Loucy (cell line): ENCODE data around the gene RSRP1.

Experiments used
- H2AFZ ChIP-seq: fragments of 200-600 bp; sonication (generic); 2 replicates; pipeline ENCODE4 v1.6.0; 2016; ENCODE audit warnings: antibody characterized with exemption, mild to moderate bottlenecking, low read length, moderate library complexity
- H3F3A ChIP-seq: fragments of 200-600 bp; 2 replicates; pipeline ENCODE4 v1.6.0; 2016; ENCODE audit warnings: antibody characterized with exemption, low read depth, mild to moderate bottlenecking
- H3K27me3 ChIP-seq: fragments of 200-600 bp; sonication (generic); 2 replicates; pipeline ENCODE4 v1.6.1; 2014; ENCODE audit warnings: low read length, mild to moderate bottlenecking; ENCODE audit not compliant: insufficient read depth, poor library complexity, severe bottlenecking
- H3K36me3 ChIP-seq: fragments of 200-600 bp; sonication (generic); 2 replicates; pipeline ENCODE4 v1.6.1; 2016; ENCODE audit warnings: low read length; ENCODE audit not compliant: insufficient read depth
- H3K4me1 ChIP-seq: fragments of 200-600 bp; sonication (generic); 2 replicates; pipeline ENCODE4 v1.5.1; 2014; ENCODE audit warnings: low read length, mild to moderate bottlenecking; ENCODE audit not compliant: insufficient read depth, poor library complexity, severe bottlenecking
- H3K4me2 ChIP-seq: fragments of 200-600 bp; sonication (generic); 2 replicates; pipeline ENCODE4 v1.6.0; 2014; ENCODE audit warnings: antibody characterized with exemption, low read length, low read depth, mild to moderate bottlenecking; ENCODE audit not compliant: poor library complexity, severe bottlenecking
- H3K4me3 ChIP-seq: fragments of 200-600 bp; sonication (generic); 2 replicates; pipeline ENCODE4 v1.5.1; 2014; ENCODE audit warnings: low read length, mild to moderate bottlenecking, mixed read lengths; ENCODE audit not compliant: poor library complexity, severe bottlenecking
- H3K79me2 ChIP-seq: fragments of 200-600 bp; sonication (generic); 2 replicates; pipeline ENCODE4 v1.6.1; 2014; ENCODE audit warnings: low read length; ENCODE audit not compliant: insufficient read depth
- H3K9ac ChIP-seq: fragments of 200-600 bp; sonication (generic); 2 replicates; pipeline ENCODE4 v1.6.0; 2014; ENCODE audit warnings: mild to moderate bottlenecking, low read depth, low read length, moderate library complexity; ENCODE audit not compliant: poor library complexity, severe bottlenecking
- H3K9me2 ChIP-seq: fragments of 200-600 bp; sonication (generic); replicated peaks from 2 replicates; pipeline ENCODE4 v1.6.1; 2016; ENCODE audit warnings: low read depth, low read length, mixed read lengths
- H3K9me3 ChIP-seq: fragments of 200-600 bp; sonication (generic); 2 replicates; pipeline ENCODE4 v1.6.1; 2014; ENCODE audit warnings: mild to moderate bottlenecking, antibody characterized with exemption, low read length, low read depth; ENCODE audit not compliant: insufficient read depth
- H4K20me1 ChIP-seq: fragments of 200-600 bp; sonication (generic); 2 replicates; pipeline ENCODE4 v1.6.0; 2014; ENCODE audit warnings: antibody characterized with exemption, low read length, mild to moderate bottlenecking; ENCODE audit not compliant: insufficient read depth, poor library complexity, severe bottlenecking
- EZH2phosphoT487 ChIP-seq: fragments of 200-600 bp; IDR thresholded peaks from 2 replicates; pipeline ENCODE4 v1.6.1; 2018; ENCODE audit warnings: antibody characterized with exemption, mild to moderate bottlenecking, moderate library complexity, borderline replicate concordance
- TF ChIP-seq, protein P1 (sequence below): fragments of 200-600 bp; sonication (generic); conservative IDR thresholded peaks from 2 replicates; pipeline ENCODE4 v1.5.1; 2014; ENCODE audit warnings: mild to moderate bottlenecking, antibody characterized with exemption, low read length

The RSRP1 gene

DNA sequence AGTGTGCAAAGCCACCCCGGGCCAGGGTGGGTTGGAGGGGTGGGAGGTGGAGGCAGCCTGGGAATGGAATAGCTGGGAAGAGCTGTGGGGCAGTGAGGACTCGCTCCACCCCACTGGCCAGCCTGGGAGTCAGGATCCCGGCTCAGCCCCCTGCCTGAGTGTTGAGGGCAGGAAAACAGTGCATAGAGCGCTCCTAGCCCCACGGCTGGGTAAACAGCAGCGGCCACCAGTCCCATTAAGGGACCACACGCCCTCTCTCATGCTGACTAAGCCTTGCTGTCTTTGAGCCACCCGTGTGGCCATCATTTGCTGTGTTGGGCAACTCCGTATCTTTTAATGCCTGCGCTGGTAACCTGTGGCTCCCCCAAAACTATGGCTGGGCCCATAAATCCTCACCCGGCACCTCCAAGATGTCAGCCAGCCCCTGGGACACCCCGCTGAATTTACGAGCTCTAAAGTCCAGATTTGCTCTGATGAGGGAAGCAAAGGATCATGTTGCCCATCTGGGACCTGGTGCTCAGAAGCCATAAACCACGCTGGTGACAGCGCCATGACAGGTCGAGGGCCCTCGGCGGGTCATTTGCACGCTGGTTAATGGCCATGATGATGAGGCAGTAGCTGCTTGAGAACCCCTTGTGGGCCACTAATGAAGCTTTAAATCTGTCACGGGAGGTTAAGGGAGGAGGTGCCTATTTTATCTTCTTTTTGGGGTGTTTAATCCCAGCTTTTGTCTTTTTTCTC lies 49.8 kb downstream of the RSRP1 start:
- no peaks in the 10 kb centered on the region for H3K27me3 ChIP-seq
- no peak for TF ChIP-seq EZH2phosphoT487
- TF ChIP-seq, protein P1, sequence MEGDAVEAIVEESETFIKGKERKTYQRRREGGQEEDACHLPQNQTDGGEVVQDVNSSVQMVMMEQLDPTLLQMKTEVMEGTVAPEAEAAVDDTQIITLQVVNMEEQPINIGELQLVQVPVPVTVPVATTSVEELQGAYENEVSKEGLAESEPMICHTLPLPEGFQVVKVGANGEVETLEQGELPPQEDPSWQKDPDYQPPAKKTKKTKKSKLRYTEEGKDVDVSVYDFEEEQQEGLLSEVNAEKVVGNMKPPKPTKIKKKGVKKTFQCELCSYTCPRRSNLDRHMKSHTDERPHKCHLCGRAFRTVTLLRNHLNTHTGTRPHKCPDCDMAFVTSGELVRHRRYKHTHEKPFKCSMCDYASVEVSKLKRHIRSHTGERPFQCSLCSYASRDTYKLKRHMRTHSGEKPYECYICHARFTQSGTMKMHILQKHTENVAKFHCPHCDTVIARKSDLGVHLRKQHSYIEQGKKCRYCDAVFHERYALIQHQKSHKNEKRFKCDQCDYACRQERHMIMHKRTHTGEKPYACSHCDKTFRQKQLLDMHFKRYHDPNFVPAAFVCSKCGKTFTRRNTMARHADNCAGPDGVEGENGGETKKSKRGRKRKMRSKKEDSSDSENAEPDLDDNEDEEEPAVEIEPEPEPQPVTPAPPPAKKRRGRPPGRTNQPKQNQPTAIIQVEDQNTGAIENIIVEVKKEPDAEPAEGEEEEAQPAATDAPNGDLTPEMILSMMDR, result no peak
- no peak overlapping the region for H3K9ac ChIP-seq
- no peak overlapping the region for H2AFZ ChIP-seq
- H3K4me3 ChIP-seq, result no peak overlapping the region
- no peaks in the 10 kb centered on the region for H3K9me3 ChIP-seq
- no peaks in the 10 kb centered on the region for H3K4me1 ChIP-seq
- H3K79me2 ChIP-seq, result no peaks in the 10 kb centered on the region
- no peaks in the 10 kb centered on the region for H3K9me2 ChIP-seq
- no peaks in the 10 kb centered on the region for H3F3A ChIP-seq
- H3K4me2 ChIP-seq, result no peak overlapping the region
- no peaks in the 10 kb centered on the region for H3K36me3 ChIP-seq
- H4K20me1 ChIP-seq, result no peaks in the 10 kb centered on the region

DNA sequence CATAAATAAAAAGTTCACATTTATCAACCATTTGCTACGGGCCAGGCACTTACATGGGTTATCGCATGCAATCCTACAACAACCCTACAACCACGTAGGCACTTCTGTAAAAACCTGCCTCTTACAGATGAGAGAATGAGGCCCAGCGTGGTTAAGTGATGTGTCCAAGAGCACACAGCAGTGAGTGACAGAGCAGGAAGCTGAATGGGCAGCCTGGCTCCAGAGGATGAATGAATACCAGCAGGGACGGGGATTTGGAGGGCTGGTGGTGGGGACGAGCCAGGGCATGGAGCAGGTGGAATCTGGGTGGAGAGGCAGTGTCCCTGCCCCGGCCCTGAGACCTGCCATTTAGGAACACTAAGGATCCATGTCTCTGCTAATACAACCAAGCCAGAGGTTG lies 50.4 kb downstream of the RSRP1 start:
- Histone ChIP-seq H3F3A (no peaks in the 10 kb centered on the region), H3K36me3 (no peaks in the 10 kb centered on the region), H4K20me1 (no peaks in the 10 kb centered on the region), H3K79me2 (no peaks in the 10 kb centered on the region), H3K9ac (no peak overlapping the region), H3K4me1 (no peaks in the 10 kb centered on the region), H3K27me3 (no peaks in the 10 kb centered on the region), H3K4me3 (no peak overlapping the region), H3K9me2 (no peaks in the 10 kb centered on the region), H3K9me3 (no peaks in the 10 kb centered on the region), H2AFZ (no peak overlapping the region), H3K4me2 (no peak overlapping the region)
- no peak for TF ChIP-seq EZH2phosphoT487
- TF ChIP-seq, protein P1, result no peak

DNA sequence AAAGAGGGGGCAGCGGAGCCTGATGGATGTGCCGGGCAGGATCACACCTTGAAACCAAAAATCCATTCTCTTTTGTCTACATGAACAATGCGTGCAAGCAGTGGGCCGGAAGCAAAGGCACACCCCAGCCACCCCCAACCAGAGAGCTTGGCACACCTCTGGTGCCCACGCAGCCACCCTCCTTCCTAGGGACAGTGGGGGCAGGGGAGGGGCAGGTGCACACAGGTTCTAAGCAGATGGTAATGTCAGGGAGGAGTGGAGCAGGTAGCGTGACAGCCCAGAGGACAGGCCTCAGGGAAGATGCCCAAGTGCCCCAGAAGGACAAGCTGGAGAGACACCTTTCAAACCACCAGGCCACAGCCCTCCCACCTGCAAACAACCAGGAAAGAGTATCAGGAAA lies 51.4 kb downstream of the RSRP1 start:
- Histone ChIP-seq H3F3A (no peaks in the 10 kb centered on the region), H3K9me3 (no peaks in the 10 kb centered on the region), H3K9me2 (no peaks in the 10 kb centered on the region), H3K36me3 (no peaks in the 10 kb centered on the region), H3K27me3 (no peaks in the 10 kb centered on the region), H2AFZ (no peak overlapping the region), H3K4me3 (no peak overlapping the region), H3K9ac (no peak overlapping the region), H4K20me1 (no peaks in the 10 kb centered on the region), H3K4me2 (no peak overlapping the region), H3K79me2 (no peaks in the 10 kb centered on the region), H3K4me1 (no peaks in the 10 kb centered on the region)
- TF ChIP-seq EZH2phosphoT487, result no peak
- TF ChIP-seq, protein P1, result no peak
